Endothelial cell of umbilical vein (primary cell): ENCODE measurements around the gene SPRYD3. TPM values are rescaled to one million over a fixed set of nuclear protein-coding genes. Genes with fewer than 3 reads are reported as not detected.

ENCODE experiments used
- BruUV-seq: library from RNA; stranded (reverse); fragments of 400-500 nt; replicated peaks from 2 replicates; lab custom pipeline; 2021; lab: Mats Ljungman, UMichigan
- CTCF ChIA-PET: fragments of 300-600, 350-600 bp; sonication (Branson Sonifier 250); formaldehyde crosslinking; loops from one replicate; lab custom pipeline; 2021; ENCODE audit warnings: antibody characterized with exemption, inconsistent platforms; lab: Charles Lee
- POLR2A ChIA-PET: fragments of 300-600, 350-600 bp; sonication (Branson Sonifier 250); formaldehyde crosslinking; loops from one replicate; lab custom pipeline; 2021; ENCODE audit warnings: antibody characterized with exemption, inconsistent platforms; lab: Charles Lee
- DNase-seq: peaks from one replicate; pipeline ENCODE4 v3.0.0-alpha.2; 2011; ENCODE audit warnings: low read depth, low spot score
- FAIRE-seq: peaks from 2 replicates; lab custom pipeline; 2011; peaks lifted over from hg19 to GRCh38; lab: Jason Lieb, UNC
- H2AFZ ChIP-seq: 2 replicates; pipeline ENCODE4 v1.6.0; 2012; ENCODE audit warnings: low read depth, low read length, control low read depth, inconsistent platforms
- H3K27ac ChIP-seq: 2 replicates; pipeline ENCODE4 v1.5.1; 2011; ENCODE audit warnings: low read depth, mild to moderate bottlenecking, control low read depth, low read length, moderate library complexity; ENCODE audit not compliant: insufficient read depth
- H3K27me3 ChIP-seq, 2 experiments: 2 replicates each; pipeline versions ENCODE4 v1.6.0 to v1.6.1; 2011; ENCODE audit warnings: low read length in 2 of 2, mixed read lengths in 1 of 2; ENCODE audit not compliant: control insufficient read depth in 2 of 2, insufficient read depth in 2 of 2
- H3K36me3 ChIP-seq, 2 experiments: 2 replicates in 1 of 2; 3 replicates in 1 of 2; pipeline ENCODE4 v1.5.1; 2011; ENCODE audit warnings: low read length in 2 of 2, mild to moderate bottlenecking in 1 of 2, moderate library complexity in 1 of 2; ENCODE audit not compliant: control insufficient read depth in 2 of 2, insufficient read depth in 2 of 2; ENCODE audit errors: extremely low read depth in 1 of 2
- H3K4me1 ChIP-seq: 3 replicates; pipeline ENCODE4 v1.5.1; 2011; ENCODE audit warnings: mild to moderate bottlenecking, low read length; ENCODE audit not compliant: control insufficient read depth, insufficient read depth; ENCODE audit errors: extremely low read depth
- H3K4me2 ChIP-seq: 2 replicates; pipeline ENCODE4 v1.6.1; 2011; ENCODE audit warnings: low read length, control low read depth, mixed read lengths; ENCODE audit not compliant: insufficient read depth
- H3K4me3 ChIP-seq, 3 experiments: fragments of 200-600 bp in 1 of 3; sonication (generic), shearing (Covaris generic) in 1 of 3; replicated peaks in 1 of 3; 2 replicates each; pipeline ENCODE4 v1.5.1; 2011 to 2016; ENCODE audit warnings: control low read depth in 3 of 3, low read length in 3 of 3, mild to moderate bottlenecking in 2 of 3, inconsistent platforms in 1 of 3, low read depth in 1 of 3, moderate library complexity in 1 of 3; ENCODE audit not compliant: insufficient read depth in 1 of 3
- H3K79me2 ChIP-seq: 2 replicates; pipeline ENCODE4 v1.6.0; 2012; ENCODE audit warnings: low read length, inconsistent platforms; ENCODE audit not compliant: control insufficient read depth, insufficient read depth
- H3K9ac ChIP-seq: replicated peaks from 2 replicates; pipeline ENCODE3; 2011; ENCODE audit warnings: low read length, control low read depth; ENCODE audit not compliant: insufficient read depth; ENCODE audit errors: extremely low read depth
- H3K9me1 ChIP-seq: replicated peaks from 3 replicates; pipeline ENCODE4 v1.6.0; 2011; ENCODE audit warnings: mild to moderate bottlenecking, low read length; ENCODE audit not compliant: control insufficient read depth, insufficient read depth; ENCODE audit errors: extremely low read depth
- H3K9me3 ChIP-seq: replicated peaks from 2 replicates; pipeline ENCODE4 v1.5.1; 2012; ENCODE audit warnings: low read length, inconsistent platforms; ENCODE audit not compliant: control insufficient read depth, insufficient read depth
- H4K20me1 ChIP-seq: replicated peaks from 2 replicates; pipeline ENCODE3; 2011; ENCODE audit warnings: mild to moderate bottlenecking, low read length; ENCODE audit not compliant: control insufficient read depth, insufficient read depth; ENCODE audit errors: extremely low read depth
- CTCF ChIP-seq, 2 donors: IDR thresholded peaks; 1 replicate in 1 of 2; 2 replicates in 1 of 2; pipeline ENCODE4 v1.5.1; 2011; ENCODE audit warnings: low read length in 2 of 2, mild to moderate bottlenecking in 2 of 2, moderate library complexity in 2 of 2, control low read depth in 1 of 2, inconsistent platforms in 1 of 2, low read depth in 1 of 2; ENCODE audit not compliant: insufficient read depth in 1 of 2; ENCODE audit errors: extremely low read depth in 1 of 2
- EZH2 ChIP-seq: IDR thresholded peaks from 2 replicates; pipeline ENCODE4 v1.6.1; 2012; ENCODE audit warnings: borderline replicate concordance, low read depth, mild to moderate bottlenecking, moderate library complexity, low read length, inconsistent platforms; ENCODE audit not compliant: severe bottlenecking
- FOS ChIP-seq: IDR thresholded peaks from 2 replicates; pipeline ENCODE4 v1.6.1; 2011; ENCODE audit warnings: mild to moderate bottlenecking, low read length, moderate library complexity, borderline replicate concordance; ENCODE audit not compliant: insufficient read depth
- GATA2 ChIP-seq: IDR thresholded peaks from 2 replicates; pipeline ENCODE4 v1.7.0; 2011; ENCODE audit warnings: low read depth, mild to moderate bottlenecking, moderate library complexity, mixed read lengths, low read length; ENCODE audit not compliant: insufficient read length, insufficient read depth
- JUN ChIP-seq: IDR thresholded peaks from 2 replicates; pipeline ENCODE4 v1.6.1; 2011; ENCODE audit warnings: borderline replicate concordance, low read depth; ENCODE audit not compliant: insufficient read length, insufficient read depth
- MAX ChIP-seq: IDR thresholded peaks from 2 replicates; pipeline ENCODE4 v1.6.1; 2011; ENCODE audit not compliant: insufficient read depth, insufficient read length
- MYC ChIP-seq: IDR thresholded peaks from one replicate; pipeline ENCODE4 v1.6.1; 2011; ENCODE audit warnings: mild to moderate bottlenecking, low read depth, low read length
- POLR2A ChIP-seq: IDR thresholded peaks from 2 replicates; pipeline ENCODE4 v1.6.1; 2012; ENCODE audit warnings: low read depth, mild to moderate bottlenecking, control low read depth, low read length
- POLR2AphosphoS5 ChIP-seq: IDR thresholded peaks from 2 replicates; pipeline ENCODE4 v1.6.1; 2012; ENCODE audit warnings: low read depth, mild to moderate bottlenecking, control low read depth, low read length, moderate library complexity; ENCODE audit not compliant: insufficient read depth
- dilution Hi-C: fragments of 300-500 bp; cut with MboI; formaldehyde crosslinking; loops from one replicate; pipeline ENCODE4 v1.15.0; 2019; ENCODE audit warnings: low sequenced_read_pairs; ENCODE audit not compliant: extremely low pct_ligation_motif_present
- intact Hi-C: fragments of 100-400 bp; cut with micrococcal nuclease; formaldehyde crosslinking; loops from one replicate; pipeline ENCODE4 v1.10.0; 2022
- polyA plus RNA-seq, 4 experiments: library from polyadenylated mRNA; depleted of rRNA in 3 of 4; stranded (reverse) in 3 of 4; unstranded in 1 of 4; fragments of >200 nt; gene quantifications; 2 replicates each; pipeline versions ENCODE4 v1.2.1 to v1.2.3, GENCODE V29; 2011 to 2012; ENCODE audit warnings: missing spikeins in 1 of 4
- total RNA-seq: library from RNA; stranded (reverse); gene quantifications from 2 replicates; pipeline ENCODE4 v1.2.3, GENCODE V29; 2021

The SPRYD3 gene
- total and polyA plus RNA-seq, 2 donors (not counting 3 experiments of a cell fraction or from before 2014, with no cell fraction given): 38.6 to 39.2 TPM

- no peak overlapping the region for H3K9ac ChIP-seq
- H3K27ac ChIP-seq: no peak overlapping the region
- H2AFZ ChIP-seq: no peak overlapping the region
- peaks cover 38% of the 10 kb centered on the region for H3K4me1 ChIP-seq
- no peaks in the 10 kb centered on the region for H3K27me3 ChIP-seq
- TF ChIP-seq JUN (no peak), MYC (no peak), POLR2AphosphoS5 (no peak), CTCF (IDR thresholded peaks at IDR 0.05; ENCODE audit: extremely low read depth in 1 of 2, insufficient read depth in 1 of 2, low read depth in 1 of 2, low read length in 2 of 2) (no peak), POLR2A (no peak), EZH2 (no peak), MAX (no peak), GATA2 (no peak), FOS (no peak)
- H3K4me3 ChIP-seq: no peak overlapping the region
- intact Hi-C loops (no loop called here), dilution Hi-C loops (no loop called here)
- DNase-seq (no peak), FAIRE-seq (no peak)
- peaks cover 0 to 7% of the 10 kb centered on the region in 2 experiments for H3K36me3 ChIP-seq
- no peak overlapping the region for H3K4me2 ChIP-seq
- no peaks in the 10 kb centered on the region for H3K79me2 ChIP-seq
- no TSS peak for BruUV-seq
- no peaks in the 10 kb centered on the region for H3K9me1 ChIP-seq
- CTCF ChIA-PET: interaction anchor here (3.1 to 14.2 kb wide), 3 partner anchors 17 to 128 kb away, joined by 15 to 463 read pairs (median 18); partner anchors contain the start of genes IGFBP6 and SOAT2
- H4K20me1 ChIP-seq: no peaks in the 10 kb centered on the region
- H3K9me3 ChIP-seq: no peaks in the 10 kb centered on the region
- POLR2A ChIA-PET: no interaction called here
Observed at GRCh38 chr12:53069621-53070410, 9.4 kb downstream of the SPRYD3 start.
